ENCODE measurements around the gene TANK. TPM values are rescaled to one million over a fixed set of nuclear protein-coding genes. Genes with fewer than 3 reads are reported as not detected.
"Not testable (repeated sequence)": the region's sequence is repeated elsewhere in the genome, so short reads cannot be mapped to it uniquely, and the experiment has no call there.

The TANK gene
- total RNA-seq, 1 experiment from 2014 or later, result 295 TPM

DNA sequence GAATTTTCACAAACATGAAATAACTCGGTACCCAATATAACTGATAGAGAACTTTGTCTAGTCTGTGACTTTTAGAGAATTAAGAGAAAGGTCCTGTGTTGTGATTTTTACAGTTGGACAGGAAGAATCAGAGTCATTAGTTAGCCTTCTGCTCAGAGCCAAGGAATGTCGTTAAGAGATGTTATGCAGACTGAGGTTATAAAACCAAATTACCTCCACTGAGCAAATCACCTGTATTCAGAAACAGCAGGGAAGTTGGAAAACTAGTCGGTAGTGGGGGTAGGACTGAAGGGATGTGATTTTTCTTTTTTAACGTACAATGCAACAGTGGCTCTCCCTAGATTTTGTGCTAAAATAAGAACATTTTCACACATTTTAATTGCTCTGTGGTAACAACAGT lies 18.5 kb downstream of the TANK start:
- DNase-seq, result no peak
- Histone ChIP-seq H2AFZ (ENCODE audit: low read length) (no peak overlapping the region), H3K9ac (ENCODE audit: low read length) (no peak overlapping the region), H3K9me3 (ENCODE audit: low read length) (no peaks in the 10 kb centered on the region), H3K27ac (ENCODE audit: low read length) (0 out of 2 replicates have a peak overlapping the region, but pooled peaks have one; percentile 62), H3K36me3 (ENCODE audit: insufficient read depth, low read length) (peaks cover 94% of the 10 kb centered on the region), H3K27me3 (ENCODE audit: low read length) (no peaks in the 10 kb centered on the region), H4K20me1 (ENCODE audit: insufficient read depth, low read depth, low read length) (no peaks in the 10 kb centered on the region), H3K4me2 (ENCODE audit: low read depth, low read length, poor library complexity, severe bottlenecking) (no peak overlapping the region), H3K79me2 (ENCODE audit: low read length) (peaks cover 94% of the 10 kb centered on the region), H3K4me3 (ENCODE audit: low read length) (no peak overlapping the region), H3K4me1 (ENCODE audit: low read length) (peaks cover 41% of the 10 kb centered on the region), H3K9me2 (replicated peaks; ENCODE audit: insufficient read depth, low read length) (no peaks in the 10 kb centered on the region)

DNA sequence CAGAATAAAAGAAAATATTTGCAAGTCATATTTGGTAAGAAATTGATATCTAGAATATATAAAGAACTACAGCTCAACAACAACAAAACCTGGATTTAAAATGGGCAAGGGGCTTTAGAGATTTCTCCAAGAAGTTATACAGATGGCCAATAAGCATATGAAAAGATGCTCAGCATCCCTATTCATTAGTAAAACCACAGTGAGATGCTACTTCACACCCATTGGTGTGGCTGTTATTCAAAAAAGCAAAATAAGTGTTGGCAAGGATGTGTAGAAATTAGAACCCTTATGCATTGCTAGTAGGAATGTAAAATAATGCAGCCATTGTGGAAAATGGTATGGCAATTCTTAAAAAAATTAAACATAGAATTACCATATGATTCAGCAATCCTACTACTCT lies 29.8 kb downstream of the TANK start:
- Histone ChIP-seq H3K4me2 (ENCODE audit: low read depth, low read length, poor library complexity, severe bottlenecking) (no peak overlapping the region), H3K79me2 (ENCODE audit: low read length) (peaks cover 93% of the 10 kb centered on the region), H3K27ac (ENCODE audit: low read length) (no peak overlapping the region), H3K36me3 (ENCODE audit: insufficient read depth, low read length) (peaks cover 88% of the 10 kb centered on the region), H3K9ac (ENCODE audit: low read length) (no peak overlapping the region), H3K4me1 (ENCODE audit: low read length) (peaks cover 30% of the 10 kb centered on the region; the same call in 1 of the 2 replicates), H3K4me3 (ENCODE audit: low read length) (no peak overlapping the region), H3K9me3 (ENCODE audit: low read length) (no peaks in the 10 kb centered on the region), H2AFZ (ENCODE audit: low read length) (no peak overlapping the region), H3K27me3 (ENCODE audit: low read length) (no peaks in the 10 kb centered on the region), H3K9me2 (replicated peaks; ENCODE audit: insufficient read depth, low read length) (no peaks in the 10 kb centered on the region), H4K20me1 (ENCODE audit: insufficient read depth, low read depth, low read length) (no peaks in the 10 kb centered on the region)
- no peak for DNase-seq

DNA sequence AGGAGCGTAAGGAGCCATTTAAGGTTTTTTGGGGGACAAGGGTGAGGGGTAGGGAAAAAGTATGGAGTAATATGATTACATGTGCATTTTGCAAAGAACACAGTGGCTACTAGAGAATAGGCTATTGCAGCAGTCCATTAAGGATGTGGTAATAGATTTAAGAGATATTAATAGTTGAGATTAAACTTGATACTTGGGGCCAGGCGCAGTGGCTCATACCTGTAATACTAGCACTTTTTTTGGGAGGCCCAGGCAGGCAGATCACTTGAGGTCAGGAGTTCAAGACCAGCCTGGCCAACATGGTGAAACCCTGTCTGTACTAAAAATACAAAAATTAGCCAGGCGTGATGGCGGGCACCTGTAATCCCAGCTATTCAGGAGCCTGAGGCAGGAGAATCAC lies 35.4 kb downstream of the TANK start:
- not testable (repeated sequence) for H3K9me3 ChIP-seq (ENCODE audit: low read length); H3K27me3 ChIP-seq (ENCODE audit: low read length); H4K20me1 ChIP-seq (ENCODE audit: insufficient read depth, low read depth, low read length); H3K4me3 ChIP-seq (ENCODE audit: low read length); DNase-seq; H3K27ac ChIP-seq (ENCODE audit: low read length); H3K4me2 ChIP-seq (ENCODE audit: low read depth, low read length, poor library complexity, severe bottlenecking); H3K9me2 ChIP-seq (replicated peaks; ENCODE audit: insufficient read depth, low read length); H3K9ac ChIP-seq (ENCODE audit: low read length); H2AFZ ChIP-seq (ENCODE audit: low read length)
- H3K79me2 ChIP-seq (ENCODE audit: low read length), result peaks cover 98% of the 10 kb centered on the region
- peaks cover 24% of the 10 kb centered on the region; the same call in 1 of the 2 replicates for H3K4me1 ChIP-seq (ENCODE audit: low read length)
- peaks cover 72% of the 10 kb centered on the region for H3K36me3 ChIP-seq (ENCODE audit: insufficient read depth, low read length)

DNA sequence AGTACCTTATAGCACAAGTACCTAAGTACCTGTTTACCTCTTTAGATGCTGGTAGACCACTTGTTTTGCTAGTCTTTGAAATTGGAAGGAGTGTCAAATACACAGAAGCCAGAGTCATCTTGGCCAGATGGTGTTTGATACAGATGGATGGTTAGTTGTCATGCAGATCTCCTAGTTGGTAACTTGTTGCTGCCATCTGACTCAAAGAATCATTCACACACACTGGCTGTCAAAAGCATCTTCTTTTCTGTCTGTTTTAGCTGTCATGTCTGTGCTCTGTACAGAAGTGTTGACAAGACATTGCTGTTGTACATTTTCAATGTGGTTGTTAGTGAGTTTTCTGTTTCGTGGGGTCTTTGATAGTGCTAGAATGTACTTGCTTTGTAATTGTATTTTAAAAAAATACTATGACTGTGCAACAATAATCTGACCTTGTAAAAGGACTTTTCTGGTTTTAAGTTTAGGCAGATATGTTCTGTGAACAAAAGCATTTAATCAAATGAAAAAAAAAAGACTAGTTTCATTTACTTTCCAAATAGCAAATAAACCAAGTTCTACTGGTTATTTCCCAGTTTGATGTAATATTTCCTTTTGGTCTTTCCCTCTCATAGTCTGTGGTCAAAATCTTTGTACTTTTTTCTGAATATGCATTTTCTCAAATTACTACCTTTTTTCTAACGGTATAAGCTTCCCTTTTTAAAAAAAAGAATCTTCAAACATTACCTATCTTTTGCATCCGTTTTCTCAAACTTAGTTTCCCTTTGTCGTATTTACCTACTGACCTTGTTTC lies 39.9 kb downstream of the TANK start:
- H3K79me2 ChIP-seq (ENCODE audit: low read length), result peaks cover 97% of the 10 kb centered on the region
- H2AFZ ChIP-seq (ENCODE audit: low read length), result no peak overlapping the region
- no peak overlapping the region for H3K4me2 ChIP-seq (ENCODE audit: low read depth, low read length, poor library complexity, severe bottlenecking)
- H3K27ac ChIP-seq (ENCODE audit: low read length), result peak overlapping the region; percentile 33; the same call in 1 of the 2 replicates
- H3K9me2 ChIP-seq (replicated peaks; ENCODE audit: insufficient read depth, low read length), result no peaks in the 10 kb centered on the region
- H3K9ac ChIP-seq (ENCODE audit: low read length), result no peak overlapping the region
- DNase-seq, result no peak
- H4K20me1 ChIP-seq (ENCODE audit: insufficient read depth, low read depth, low read length), result no peaks in the 10 kb centered on the region
- no peaks in the 10 kb centered on the region for H3K27me3 ChIP-seq (ENCODE audit: low read length)
- peaks cover 72% of the 10 kb centered on the region for H3K36me3 ChIP-seq (ENCODE audit: insufficient read depth, low read length)
- H3K4me1 ChIP-seq (ENCODE audit: low read length), result peaks cover 29% of the 10 kb centered on the region; the same call in 1 of the 2 replicates
- H3K9me3 ChIP-seq (ENCODE audit: low read length), result no peaks in the 10 kb centered on the region
- no peak overlapping the region for H3K4me3 ChIP-seq (ENCODE audit: low read length)

DNA sequence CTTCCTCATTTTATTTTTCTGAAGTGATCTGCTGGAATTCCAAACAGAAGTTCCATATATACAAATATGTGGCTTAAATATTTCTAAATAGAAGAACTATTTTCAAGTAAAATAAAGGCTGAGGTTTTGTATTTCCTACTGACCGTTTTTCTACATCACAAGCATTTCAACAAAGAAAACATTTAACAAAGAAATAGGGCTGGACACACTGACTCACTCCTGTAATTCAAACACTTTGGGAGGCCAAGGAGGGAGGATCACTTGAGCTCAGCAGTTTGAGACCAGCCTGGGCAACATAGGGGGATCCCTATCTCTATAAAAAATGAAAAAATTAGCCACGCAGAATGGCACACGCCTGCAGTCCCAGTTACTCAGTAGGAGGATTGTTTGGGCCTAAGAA lies 44.6 kb downstream of the TANK start:
- no peak overlapping the region for H3K9ac ChIP-seq (ENCODE audit: low read length)
- DNase-seq, result no peak
- peaks cover 90% of the 10 kb centered on the region for H3K36me3 ChIP-seq (ENCODE audit: insufficient read depth, low read length)
- no peaks in the 10 kb centered on the region for H3K9me3 ChIP-seq (ENCODE audit: low read length)
- no peaks in the 10 kb centered on the region for H3K9me2 ChIP-seq (replicated peaks; ENCODE audit: insufficient read depth, low read length)
- H3K27me3 ChIP-seq (ENCODE audit: low read length), result no peaks in the 10 kb centered on the region
- no peak overlapping the region for H3K4me3 ChIP-seq (ENCODE audit: low read length)
- 0 out of 2 replicates have a peak overlapping the region, but pooled peaks have one; percentile 13 for H3K27ac ChIP-seq (ENCODE audit: low read length)
- H4K20me1 ChIP-seq (ENCODE audit: insufficient read depth, low read depth, low read length), result no peaks in the 10 kb centered on the region
- H3K4me2 ChIP-seq (ENCODE audit: low read depth, low read length, poor library complexity, severe bottlenecking), result no peak overlapping the region
- no peak overlapping the region for H2AFZ ChIP-seq (ENCODE audit: low read length)
- peaks cover 42% of the 10 kb centered on the region for H3K4me1 ChIP-seq (ENCODE audit: low read length)
- H3K79me2 ChIP-seq (ENCODE audit: low read length), result peaks cover 77% of the 10 kb centered on the region

DNA sequence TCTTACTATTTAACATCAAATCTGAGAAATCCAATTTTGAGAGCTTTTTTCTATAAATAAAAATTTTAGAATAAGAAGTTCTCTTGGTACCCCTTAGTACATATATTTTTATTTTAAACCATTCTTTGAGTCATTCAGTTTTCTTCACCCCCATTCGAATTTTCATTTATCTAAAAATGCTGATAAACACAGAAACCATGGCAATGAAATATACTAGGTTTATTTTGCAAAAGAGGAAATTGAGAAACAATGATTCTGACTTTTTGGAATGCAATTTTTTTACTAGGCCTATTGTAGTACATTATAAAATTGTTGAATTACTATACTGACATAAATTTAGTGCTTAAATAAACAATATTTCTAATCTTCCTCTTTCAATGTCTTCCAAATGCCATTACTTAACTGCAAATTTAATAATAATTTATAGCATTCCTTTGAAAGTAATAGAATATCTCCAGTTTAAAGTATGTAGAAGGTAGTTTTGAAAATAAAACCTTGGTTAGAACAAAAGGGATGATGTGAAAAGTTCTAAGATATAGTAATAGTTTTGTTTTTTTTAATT lies 46.3 kb downstream of the TANK start:
- peaks cover 94% of the 10 kb centered on the region for H3K36me3 ChIP-seq (ENCODE audit: insufficient read depth, low read length)
- H4K20me1 ChIP-seq (ENCODE audit: insufficient read depth, low read depth, low read length), result no peaks in the 10 kb centered on the region
- no peaks in the 10 kb centered on the region for H3K9me3 ChIP-seq (ENCODE audit: low read length)
- H3K27me3 ChIP-seq (ENCODE audit: low read length), result no peaks in the 10 kb centered on the region
- H3K4me1 ChIP-seq (ENCODE audit: low read length), result peaks cover 46% of the 10 kb centered on the region
- no peak overlapping the region for H3K4me2 ChIP-seq (ENCODE audit: low read depth, low read length, poor library complexity, severe bottlenecking)
- peaks cover 67% of the 10 kb centered on the region for H3K79me2 ChIP-seq (ENCODE audit: low read length)
- no peak overlapping the region for H3K9ac ChIP-seq (ENCODE audit: low read length)
- no peak for DNase-seq
- H3K27ac ChIP-seq (ENCODE audit: low read length), result peak overlapping the region; percentile 41
- no peaks in the 10 kb centered on the region for H3K9me2 ChIP-seq (replicated peaks; ENCODE audit: insufficient read depth, low read length)
- no peak overlapping the region for H3K4me3 ChIP-seq (ENCODE audit: low read length)
- H2AFZ ChIP-seq (ENCODE audit: low read length), result no peak overlapping the region

DNA sequence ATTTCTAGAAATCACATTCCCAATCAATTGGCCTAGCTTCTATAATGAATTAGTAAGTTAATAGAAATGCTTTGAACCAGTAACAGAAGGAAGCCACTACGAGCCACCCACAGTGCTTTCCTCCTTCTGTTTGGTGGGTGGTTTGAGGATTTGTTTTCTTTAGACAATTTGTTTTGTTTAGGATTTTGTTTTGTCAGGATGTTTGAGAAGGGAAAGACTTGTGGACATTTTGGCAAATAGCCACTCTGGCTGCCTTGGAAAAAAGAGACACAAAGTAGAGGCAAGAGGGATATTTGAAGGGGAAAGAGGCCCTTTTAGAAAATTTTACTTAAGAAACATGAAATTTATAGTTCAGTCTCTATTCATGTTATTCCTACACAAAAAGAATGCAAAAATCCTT lies 47.7 kb downstream of the TANK start:
- Histone ChIP-seq H3K9ac (ENCODE audit: low read length) (no peak overlapping the region), H3K79me2 (ENCODE audit: low read length) (peaks cover 62% of the 10 kb centered on the region), H3K27me3 (ENCODE audit: low read length) (no peaks in the 10 kb centered on the region), H3K4me2 (ENCODE audit: low read depth, low read length, poor library complexity, severe bottlenecking) (no peak overlapping the region), H3K36me3 (ENCODE audit: insufficient read depth, low read length) (peaks cover 98% of the 10 kb centered on the region), H4K20me1 (ENCODE audit: insufficient read depth, low read depth, low read length) (no peaks in the 10 kb centered on the region), H3K9me2 (replicated peaks; ENCODE audit: insufficient read depth, low read length) (no peaks in the 10 kb centered on the region), H3K4me3 (ENCODE audit: low read length) (no peak overlapping the region), H2AFZ (ENCODE audit: low read length) (no peak overlapping the region), H3K9me3 (ENCODE audit: low read length) (no peaks in the 10 kb centered on the region), H3K4me1 (ENCODE audit: low read length) (peaks cover 49% of the 10 kb centered on the region), H3K27ac (ENCODE audit: low read length) (peak overlapping the region; percentile 48; the same call in 1 of the 2 replicates)
- DNase-seq, result no peak

DNA sequence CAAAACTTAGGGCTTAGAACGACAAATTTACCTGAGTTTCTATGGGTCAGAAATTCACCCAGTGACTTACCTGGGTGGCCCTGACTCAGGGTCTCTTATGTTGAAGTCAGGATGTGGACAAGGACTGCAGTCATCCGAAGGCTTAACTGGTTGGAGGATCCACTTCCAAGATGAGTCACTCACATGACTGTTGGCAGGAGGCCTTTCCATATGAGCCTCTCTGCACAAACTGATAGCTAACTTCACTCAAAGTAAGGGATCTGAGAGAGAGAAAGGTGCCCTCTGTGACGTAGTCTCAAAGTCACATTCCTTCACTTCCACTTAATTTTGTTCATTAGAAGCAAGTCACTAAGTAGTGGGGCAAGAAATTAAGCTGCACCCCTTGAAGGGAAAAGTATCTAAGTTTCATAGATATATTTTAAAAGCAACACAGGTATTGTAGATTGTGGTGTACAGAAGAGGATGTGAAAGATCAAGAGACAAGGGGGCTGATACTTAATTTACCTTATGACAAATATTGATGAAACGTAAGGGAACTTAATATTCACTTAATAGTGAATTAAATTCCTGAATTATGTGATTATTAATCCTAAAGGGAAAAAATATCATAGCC lies 48.4 kb downstream of the TANK start:
- H3K27me3 ChIP-seq (ENCODE audit: low read length), result no peaks in the 10 kb centered on the region
- peaks cover 47% of the 10 kb centered on the region for H3K4me1 ChIP-seq (ENCODE audit: low read length)
- H3K9me3 ChIP-seq (ENCODE audit: low read length), result no peaks in the 10 kb centered on the region
- no peak overlapping the region for H3K4me2 ChIP-seq (ENCODE audit: low read depth, low read length, poor library complexity, severe bottlenecking)
- H4K20me1 ChIP-seq (ENCODE audit: insufficient read depth, low read depth, low read length), result no peaks in the 10 kb centered on the region
- no peaks in the 10 kb centered on the region for H3K9me2 ChIP-seq (replicated peaks; ENCODE audit: insufficient read depth, low read length)
- DNase-seq, result no peak
- H3K4me3 ChIP-seq (ENCODE audit: low read length), result no peak overlapping the region
- no peak overlapping the region for H2AFZ ChIP-seq (ENCODE audit: low read length)
- peaks cover 98% of the 10 kb centered on the region for H3K36me3 ChIP-seq (ENCODE audit: insufficient read depth, low read length)
- H3K79me2 ChIP-seq (ENCODE audit: low read length), result peaks cover 56% of the 10 kb centered on the region
- H3K9ac ChIP-seq (ENCODE audit: low read length), result no peak overlapping the region
- peak overlapping the region; percentile 48 for H3K27ac ChIP-seq (ENCODE audit: low read length)

All from Karpas-422 (cell line).